HG02884 (cell line): Measurements from ENCODE around the gene ACTG1.
"Not testable (repeated sequence)": the region's sequence is repeated elsewhere in the genome, so short reads cannot be mapped to it uniquely, and the experiment has no call there.

Experiments
- ATAC-seq: cut with Tn5 transposase; IDR thresholded peaks from one replicate; pipeline ENCODE4 v1.9.1; 2021; ENCODE audit warnings: mild to moderate bottlenecking, moderate library complexity; ENCODE audit not compliant: unreplicated experiment

The ACTG1 gene

DNA sequence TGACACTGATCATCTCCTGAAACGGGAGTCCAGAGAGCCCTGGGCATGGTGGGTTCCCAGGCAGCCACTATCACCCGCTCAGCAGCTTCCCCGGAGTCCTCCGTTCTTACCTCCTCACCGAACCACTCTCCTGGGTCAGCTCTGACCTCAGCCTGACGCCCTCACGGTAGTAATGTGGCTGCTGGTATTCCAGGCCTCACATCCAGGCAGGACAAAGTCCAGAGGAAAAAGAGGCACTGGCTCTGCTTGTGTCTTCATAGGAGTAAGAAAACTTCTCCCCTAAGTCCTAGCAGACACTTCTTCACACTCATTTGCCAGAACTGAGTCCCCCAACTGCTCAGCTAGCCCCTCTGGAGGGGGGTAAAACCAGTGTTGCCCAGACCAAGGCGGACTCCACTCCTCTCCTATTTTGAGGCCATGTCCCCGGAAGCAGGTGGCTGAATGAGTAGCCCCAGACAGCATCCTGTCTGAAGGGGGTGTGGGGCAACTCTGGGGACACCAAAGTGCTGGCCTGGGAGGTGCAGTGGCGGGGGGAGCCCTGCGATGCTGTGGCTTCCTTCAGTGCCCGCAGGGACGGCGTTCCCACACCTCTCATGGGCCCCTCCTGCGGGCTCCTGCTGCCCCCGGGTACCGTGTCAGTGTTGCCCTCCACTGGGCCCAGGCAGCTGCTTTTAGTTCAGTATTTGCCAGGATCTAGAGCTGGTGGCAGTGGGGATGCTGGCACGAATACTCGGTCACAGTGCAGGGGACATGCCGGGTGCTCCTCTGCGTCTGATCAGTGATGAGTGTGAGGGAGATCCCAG, 20.9 kb upstream of the ACTG1 start:
- ATAC-seq, result no peak

DNA sequence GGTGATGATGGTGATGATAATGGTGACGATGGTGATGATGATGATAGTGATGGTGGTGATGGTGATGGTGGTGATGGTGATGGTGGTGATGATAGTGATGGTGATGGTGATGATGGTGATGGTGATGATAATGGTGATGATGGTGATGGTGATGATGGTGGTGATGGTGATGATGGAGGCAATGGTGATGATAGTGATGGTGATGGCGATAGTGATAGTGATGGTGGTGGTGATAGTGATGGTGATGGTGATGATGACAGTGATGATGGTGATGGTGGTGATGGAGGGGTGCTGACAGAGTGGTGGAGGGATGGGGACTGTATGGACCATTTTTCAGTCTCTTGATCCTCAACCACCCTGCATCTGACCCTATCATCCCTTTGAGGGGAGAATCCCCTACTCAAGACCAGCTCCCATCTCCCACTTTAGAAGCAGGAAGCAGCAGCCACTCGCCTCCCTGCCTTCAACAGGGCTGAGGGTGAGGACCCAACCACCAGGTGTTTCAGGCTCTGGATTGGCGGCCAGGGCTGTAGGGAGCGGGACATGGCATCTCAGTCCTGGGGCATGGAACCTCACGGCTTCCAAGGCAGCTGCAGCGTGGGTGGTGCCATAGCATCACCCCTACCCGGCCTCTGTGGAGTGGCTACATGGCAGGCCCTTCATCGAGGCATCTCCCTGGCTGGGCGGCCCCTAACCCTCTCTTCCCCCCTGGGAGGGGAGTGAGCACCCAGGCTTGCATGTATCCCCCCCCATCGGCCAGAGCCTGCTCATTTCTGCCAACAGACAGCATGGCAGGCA, 20.1 kb upstream of the ACTG1 start:
- no peak for ATAC-seq

DNA sequence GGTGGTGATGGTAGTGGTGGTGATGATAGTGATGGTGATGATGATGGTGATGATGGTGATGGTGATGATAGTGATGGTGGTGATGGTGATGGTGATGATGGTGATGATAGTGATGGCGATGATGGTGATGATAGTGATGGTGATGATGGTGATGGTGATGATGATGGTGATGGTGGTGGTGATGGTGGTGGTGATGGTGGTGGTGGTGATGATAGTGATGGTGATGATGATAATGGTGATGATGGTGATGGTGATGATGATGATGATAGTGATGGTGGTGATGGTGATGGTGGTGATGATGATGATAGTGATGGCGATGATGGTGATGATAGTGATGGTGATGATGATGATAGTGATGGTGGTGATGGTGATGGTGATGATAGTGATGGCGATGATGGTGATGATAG, 19.4 kb upstream of the ACTG1 start:
- not testable (repeated sequence) for ATAC-seq

DNA sequence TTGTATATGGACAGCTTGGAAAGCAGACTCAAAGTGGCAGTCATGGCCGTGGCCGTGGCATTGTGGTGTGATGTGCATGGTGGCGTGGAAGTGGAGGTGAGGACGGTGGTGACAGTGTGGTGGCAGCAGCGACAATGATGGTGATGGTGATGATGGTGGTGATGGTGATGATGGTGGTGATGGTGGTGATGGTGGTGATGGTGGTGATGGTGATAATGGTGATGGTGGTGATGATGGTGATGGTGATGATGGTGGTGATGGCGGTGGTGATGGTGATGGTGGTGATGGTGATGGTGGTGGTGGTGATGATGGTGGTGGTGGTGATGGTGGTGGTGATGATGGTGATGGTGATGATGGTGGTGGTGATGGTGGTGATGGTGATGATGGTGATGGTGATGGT, 18.4 kb upstream of the ACTG1 start:
- ATAC-seq, result not testable (repeated sequence)

DNA sequence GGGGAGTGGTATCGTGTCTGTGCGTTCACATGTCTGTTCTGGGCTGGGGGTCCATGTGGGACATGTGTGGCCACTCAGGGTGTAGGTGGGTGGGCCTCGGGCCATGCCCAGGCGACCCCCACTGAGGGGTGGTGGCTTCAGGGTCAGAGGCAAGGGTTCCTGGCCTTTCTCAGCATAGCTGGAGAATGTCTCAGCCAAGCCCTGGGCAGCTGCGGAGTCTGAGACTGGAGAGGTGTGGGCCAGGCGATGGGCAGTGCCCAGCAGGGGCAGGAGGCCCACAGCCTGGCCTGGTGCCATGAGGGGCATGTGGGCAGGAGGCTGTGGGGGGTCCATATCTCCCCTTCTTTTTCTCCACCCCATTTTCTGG, 16.8 kb upstream of the ACTG1 start:
- no peak for ATAC-seq

DNA sequence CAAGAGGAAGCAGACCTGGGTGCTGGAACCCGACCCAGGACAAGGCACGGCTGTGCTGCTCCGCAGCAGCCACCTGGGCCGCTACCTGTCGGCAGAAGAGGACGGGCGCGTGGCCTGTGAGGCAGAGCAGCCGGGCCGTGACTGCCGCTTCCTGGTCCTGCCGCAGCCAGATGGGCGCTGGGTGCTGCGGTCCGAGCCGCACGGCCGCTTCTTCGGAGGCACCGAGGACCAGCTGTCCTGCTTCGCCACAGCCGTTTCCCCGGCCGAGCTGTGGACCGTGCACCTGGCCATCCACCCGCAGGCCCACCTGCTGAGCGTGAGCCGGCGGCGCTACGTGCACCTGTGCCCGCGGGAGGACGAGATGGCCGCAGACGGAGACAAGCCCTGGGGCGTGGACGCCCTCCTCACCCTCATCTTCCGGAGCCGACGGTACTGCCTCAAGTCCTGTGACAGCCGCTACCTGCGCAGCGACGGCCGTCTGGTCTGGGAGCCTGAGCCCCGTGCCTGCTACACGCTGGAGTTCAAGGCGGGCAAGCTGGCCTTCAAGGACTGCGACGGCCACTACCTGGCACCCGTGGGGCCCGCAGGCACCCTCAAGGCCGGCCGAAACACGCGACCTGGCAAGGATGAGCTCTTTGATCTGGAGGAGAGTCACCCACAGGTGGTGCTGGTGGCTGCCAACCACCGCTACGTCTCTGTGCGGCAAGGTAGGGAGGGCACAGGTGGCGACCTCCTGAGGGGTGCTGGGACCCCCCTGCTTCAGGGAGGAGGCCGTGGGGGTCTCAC, 16.2 kb upstream of the ACTG1 start:
- ATAC-seq, result no peak

DNA sequence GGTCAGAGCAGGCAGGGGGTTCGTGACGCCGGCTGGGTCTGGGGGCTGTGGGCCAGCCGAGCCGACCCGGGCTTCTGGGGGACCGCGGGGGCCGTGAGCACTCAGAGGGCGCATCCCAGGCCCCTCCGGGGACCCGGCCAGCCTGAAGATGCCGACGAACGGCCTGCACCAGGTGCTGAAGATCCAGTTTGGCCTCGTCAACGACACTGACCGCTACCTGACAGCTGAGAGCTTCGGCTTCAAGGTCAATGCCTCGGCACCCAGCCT, 15.7 kb upstream of the ACTG1 start:
- ATAC-seq, result no peak

DNA sequence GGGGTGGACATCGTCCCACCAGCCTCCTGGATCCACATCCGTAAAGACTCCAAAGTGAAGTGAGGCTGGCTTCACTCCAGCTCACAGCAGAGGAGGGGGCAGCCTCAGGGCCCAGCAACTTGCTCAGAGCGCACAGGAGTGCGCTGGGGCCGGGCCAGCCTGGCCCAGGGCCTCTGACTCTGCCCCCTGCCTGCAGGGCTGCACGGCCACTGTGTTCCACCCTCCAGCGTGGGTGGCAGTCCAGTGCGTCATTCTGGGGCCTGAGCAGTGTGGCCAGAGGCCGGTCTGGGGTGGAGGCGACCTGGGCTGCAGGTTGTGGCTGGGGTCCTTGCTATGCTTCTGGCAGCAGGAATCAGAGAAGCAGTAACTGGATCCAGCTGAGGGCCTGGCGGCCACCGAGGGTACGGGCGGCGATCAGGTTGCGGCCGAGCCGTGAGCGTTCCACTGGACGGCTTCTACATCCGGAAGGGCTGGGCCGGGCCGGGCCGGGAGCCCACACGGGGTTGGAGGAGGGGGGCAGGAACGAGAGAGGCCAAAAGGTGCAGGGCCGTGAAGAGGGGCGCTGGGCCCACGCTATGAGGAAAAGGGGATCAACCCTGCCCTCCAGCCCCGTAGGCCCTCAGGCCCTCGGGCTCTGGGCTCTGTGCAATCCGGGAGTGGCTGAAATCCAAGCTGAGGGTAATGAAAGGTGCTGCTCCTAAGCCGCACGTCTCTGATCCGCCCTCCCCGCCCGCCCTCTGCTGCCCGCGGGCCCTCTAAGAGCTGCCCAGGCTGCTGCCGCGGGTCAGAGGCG, 15.2 kb upstream of the ACTG1 start, which contains the start of gene FSCN2:
TSS of gene FSCN2 (plus strand) at position 787 of the 793 bp plus-strand sequence. CDS start 155 bp downstream, outside the sequence.
- no peak for ATAC-seq

DNA sequence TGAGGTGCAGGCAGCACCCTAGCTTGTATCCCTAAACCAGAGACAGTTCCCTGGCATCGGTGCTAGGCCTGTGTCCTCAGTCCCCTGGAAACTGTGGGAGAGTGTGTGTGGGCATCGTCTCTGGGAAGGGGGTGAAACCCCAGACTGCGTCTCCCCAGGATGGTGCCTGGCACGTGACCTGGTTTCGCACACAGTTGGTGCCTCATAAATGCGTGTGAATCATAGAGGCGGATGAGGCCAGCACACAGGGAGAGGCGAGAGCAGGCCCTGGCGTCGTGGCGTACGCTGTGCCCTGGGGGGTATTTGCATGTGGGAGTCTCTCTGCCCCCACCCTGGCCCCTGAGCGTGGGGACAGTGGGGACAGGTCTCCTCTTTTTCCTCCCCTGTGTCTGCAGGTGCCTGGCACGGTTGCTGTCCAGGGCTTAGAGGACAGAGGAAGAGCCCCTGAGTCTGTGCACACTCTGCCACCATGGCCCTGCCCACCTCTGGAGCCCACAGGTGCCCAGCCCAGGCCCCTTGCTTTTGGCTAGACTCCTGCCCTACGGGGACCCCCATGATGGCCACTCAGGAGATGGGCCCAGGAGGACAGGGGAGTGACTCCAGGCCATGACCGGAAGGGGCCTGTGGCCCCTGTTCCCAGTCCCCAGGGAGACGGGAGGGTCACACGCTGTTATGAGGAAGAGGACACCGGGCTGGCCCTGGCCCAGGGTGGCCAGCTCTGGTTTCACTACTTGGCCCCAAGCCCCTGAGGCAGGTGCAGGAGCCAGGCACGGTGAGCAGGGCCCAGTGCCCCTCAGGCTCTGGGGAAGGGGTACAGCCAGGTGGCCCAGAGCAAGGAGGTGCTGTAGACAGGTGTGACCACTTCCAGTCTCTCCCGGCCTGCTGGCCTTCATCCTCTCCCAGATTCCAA, 14.3 kb upstream of the ACTG1 start:
- no peak for ATAC-seq

DNA sequence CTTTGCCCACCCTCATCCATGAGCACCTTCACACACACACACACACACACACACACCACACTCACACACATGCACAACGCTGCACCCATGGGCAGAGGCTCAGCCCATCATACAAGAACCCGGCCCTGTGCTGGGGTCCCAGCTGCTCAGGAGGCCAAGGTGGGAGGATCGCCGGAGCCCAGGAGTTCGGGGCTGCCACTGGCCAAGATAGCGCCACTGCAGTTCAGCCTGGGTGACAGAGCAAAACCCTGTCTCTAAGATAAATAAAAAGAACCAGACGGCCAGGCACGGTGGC, 12.2 kb upstream of the ACTG1 start:
- no peak for ATAC-seq

DNA sequence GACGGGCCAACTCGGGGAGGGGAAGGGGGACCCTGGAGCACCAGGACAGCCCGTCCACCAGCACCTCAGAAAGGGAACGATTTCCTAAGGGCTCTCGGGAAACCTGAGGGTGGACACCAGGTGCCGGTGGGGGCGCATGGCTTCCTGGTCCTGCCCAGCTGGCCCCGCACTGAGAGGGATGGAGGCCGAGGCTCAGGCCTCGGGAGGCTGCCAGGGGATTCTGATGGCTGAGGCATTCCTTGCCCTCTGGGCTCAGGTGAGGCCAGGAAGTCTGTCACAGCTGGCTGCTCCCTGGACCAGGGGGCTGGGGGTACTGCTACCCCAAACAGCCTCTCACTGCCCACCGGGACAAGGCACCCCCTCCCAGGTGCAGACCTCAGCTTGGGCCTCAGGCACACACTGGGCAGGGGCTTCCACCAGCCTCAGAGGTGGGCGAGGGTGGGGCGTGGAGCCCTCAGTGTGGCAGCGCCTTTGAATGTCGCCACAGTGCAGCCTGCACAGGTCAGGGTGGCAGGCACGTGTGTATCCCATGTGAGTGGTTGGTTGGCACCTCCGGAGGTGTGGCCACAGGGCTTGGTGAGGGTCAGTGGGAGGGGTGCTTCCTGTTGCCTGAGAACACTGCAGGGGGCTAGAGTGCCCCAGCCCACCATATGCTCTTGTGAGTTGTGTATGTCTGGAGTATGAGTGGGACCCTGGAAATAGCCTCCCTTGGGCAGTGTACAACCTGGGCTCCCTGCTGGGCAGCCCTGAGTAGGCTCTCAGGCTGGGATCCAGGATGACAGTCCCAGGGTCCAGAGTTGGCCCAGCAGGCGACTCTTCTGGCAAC, 11.7 kb upstream of the ACTG1 start:
- ATAC-seq, result no peak

DNA sequence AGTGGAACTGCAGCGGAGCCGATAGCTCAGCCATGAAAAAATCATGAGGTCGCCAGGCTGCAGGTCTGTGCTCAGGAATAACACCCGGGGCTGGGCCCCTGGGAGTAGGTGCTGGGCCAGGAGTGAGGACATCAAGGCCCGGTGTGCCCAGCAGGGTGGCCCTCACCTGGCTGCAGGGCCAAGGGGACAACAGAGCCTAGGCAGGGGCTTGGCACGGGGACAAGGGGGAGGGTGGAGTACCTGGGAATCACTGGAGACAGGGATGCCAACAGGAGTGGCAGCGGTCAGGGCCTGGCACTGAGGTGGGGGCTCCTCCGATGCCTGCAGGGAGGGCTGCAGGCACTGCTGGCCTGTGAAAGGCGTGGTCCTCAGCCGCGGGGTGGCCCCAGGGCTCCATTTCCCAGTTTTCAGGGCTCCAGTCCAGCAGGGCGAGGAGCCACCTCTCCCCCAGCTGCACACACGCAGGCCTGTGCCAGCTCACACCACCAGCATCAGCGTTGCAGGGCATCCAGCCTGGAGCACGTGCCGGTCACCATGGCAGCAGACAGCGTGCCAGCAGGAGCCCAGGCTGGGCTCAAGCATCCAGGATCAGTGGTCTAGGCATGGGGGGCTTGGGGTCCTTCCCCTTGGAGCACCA, 10.9 kb upstream of the ACTG1 start:
- ATAC-seq, result no peak

DNA sequence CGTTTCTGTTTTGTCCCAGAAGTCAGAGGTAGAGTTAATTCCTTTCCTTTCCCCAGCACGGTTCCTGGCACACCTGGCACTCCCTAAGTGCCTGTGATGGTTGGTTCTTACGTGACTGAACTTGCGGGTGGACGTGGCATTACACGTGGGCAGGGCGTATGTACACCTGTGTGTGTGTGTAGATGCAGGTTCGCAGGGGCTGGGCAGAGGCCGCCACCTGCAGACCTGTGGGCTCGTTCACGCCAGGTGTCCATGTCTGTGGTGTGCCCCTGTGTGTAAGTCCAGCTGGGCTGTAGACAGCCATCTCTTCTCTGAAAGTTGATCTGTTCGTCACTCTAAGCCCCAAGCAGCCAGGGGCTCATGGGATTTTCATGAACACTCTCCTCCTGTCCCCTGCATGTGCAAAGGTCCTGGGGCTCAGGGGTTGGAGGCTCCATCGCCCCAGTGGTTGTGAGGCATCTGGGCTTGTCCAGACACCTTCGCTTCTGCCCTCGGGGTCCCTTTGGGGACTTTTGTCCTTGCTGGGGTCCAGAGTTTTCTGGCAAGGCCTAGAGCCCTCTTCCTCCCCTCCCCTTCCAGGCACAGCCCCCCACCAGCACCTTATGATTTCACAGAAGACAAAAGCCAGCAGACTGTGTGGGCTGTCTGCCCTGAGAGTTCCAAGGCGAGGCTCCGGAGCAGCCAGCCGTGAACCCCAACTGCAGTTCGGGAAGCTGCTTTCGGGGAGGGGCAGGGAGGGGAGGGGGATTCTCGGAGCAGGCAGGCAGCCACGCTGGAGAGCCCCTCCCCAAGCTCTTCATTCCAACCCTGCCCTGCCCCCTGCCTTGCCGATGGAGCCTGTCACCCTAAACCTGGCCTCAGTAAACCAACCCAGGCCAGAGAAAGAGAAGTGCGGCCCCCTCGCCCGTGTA, 10.1 kb upstream of the ACTG1 start:
- no peak for ATAC-seq

DNA sequence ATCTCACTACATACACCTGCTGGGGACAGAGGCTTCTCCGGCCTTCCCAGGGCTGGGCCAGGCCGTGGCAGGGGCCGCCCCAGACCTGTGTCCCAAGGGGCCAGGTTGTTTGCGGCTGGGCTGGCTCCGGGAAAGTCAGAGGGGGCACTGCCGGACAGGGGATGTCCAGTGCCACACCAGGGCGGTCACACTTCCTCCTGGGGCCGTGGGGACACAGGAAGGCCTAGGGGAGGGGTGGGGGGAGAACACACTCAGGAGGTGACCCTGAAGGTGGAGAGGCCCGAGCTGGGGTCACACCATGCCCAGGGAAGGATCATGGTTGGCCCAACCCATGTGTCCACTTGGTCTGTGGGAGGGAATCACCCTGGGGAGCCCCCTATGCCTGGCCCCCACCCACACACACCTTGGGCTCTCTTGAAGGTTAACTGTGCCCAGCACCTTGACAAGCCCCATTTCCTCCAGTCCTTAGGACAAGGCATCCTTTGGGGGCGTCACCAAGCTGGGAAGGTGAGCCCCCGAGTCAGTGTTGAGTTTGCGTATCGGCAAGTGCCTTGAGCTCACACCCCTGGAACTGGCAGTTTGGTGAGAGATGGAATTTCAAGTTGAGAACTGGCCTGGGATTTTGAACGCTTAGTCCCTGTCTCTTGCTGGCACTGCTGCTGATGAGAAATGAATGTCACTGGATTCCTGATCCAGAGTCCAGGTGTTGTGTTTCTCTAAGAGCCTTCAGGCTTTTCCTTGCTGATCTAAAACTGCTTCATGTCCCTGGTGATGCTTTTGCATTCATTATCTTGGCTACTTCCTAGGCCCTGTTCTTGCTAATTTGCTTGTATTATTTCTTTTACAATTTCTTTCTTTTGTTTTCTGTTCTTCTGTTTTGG, 7.7 kb upstream of the ACTG1 start:
- no peak for ATAC-seq

DNA sequence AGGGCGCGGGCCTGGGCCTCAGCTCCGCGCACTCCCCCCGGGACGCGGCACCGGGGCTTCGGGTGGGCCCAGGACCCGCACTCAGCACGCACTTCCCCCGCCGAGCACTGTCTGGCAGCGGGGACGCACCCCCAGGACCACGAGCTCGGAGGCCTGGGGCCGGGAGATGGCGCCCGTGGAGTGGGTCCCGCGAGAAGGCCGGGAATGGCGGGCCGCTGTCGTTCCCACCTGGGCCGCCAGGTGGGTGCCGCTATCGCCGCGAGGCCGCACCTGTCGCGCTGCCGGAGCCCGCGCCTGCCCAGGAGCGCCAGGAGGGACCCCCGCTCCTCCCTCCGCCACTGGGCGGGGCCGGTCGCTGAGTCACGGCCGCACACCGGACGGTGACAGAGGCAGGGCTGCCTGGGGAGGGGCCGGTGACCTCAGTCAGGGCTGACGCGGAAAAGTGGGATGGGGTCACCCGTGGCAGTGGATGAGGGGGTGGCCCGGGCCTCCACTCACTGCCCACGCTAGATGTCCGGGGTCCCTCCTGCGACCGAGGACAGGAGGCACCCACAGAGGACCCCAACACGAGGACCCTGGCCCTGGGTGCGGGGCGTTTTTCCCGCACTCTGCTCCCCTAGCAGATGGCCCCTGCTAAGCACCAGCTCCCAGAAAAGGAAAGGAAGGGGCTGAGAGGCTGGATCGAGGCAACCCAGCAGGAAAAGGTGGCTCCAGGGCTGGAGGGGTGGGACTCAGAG, 6.9 kb upstream of the ACTG1 start:
- no peak for ATAC-seq

DNA sequence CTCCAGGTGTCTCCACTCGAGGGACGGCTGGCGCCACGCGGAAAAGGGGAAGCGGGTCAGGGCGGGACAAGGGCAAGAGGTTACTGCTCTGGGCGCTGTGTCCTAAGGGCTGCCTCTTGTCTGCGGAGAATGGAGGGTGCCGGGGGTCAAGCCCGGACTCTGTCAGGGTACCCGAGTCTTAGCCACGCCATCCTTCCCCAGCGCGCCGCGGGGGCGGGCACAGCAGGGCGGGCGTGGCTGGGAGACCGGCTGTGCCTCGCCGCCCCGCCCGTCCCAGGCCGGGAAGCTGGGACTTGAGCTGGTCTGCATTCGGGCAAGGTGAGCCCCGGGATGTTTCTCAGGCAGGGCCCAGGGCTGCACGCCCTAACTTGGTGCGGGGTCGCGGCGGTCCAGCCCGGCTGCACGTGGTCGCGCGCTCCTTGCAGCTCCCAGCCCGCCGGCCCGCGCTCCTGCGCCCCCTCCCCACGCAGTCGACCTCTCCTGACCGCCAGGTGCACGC, 6.2 kb upstream of the ACTG1 start:
- ATAC-seq, result no peak
